GM18870 (cell line): ENCODE measurements around the gene FEM1B.
"Not testable (repeated sequence)": the region's sequence is repeated elsewhere in the genome, so short reads cannot be mapped to it uniquely, and the experiment has no call there.

Experiments used
- ATAC-seq: cut with Tn5 transposase; IDR thresholded peaks from one replicate; pipeline ENCODE4 v1.9.1; 2021; ENCODE audit warnings: moderate library complexity; ENCODE audit not compliant: unreplicated experiment

Gene FEM1B

GRCh38 chr15:68277603-68278344 lies at the start of gene FEM1B:
Gene FEM1B, plus strand, starts transcription at chr15:68277745. Its CDS starts 673 bp downstream, at chr15:68278418.
- ATAC-seq, result peak; percentile 60

- ATAC-seq, result no peak
Measured at GRCh38 chr15:68228143-68228970, 49.2 kb upstream of the FEM1B start.

- no peak for ATAC-seq
Measured at GRCh38 chr15:68228971-68229385, 48.6 kb upstream of the FEM1B start.

GRCh38 chr15:68229386-68230156 lies 48.0 kb upstream of the FEM1B start, which contains the start of gene CLN6:
Gene CLN6, minus strand, starts transcription at chr15:68229728. Its CDS starts 144 bp downstream, at chr15:68229584.
- peak; percentile 58 for ATAC-seq

GRCh38 chr15:68230157-68231100 lies 47.1 kb upstream of the FEM1B start:
- ATAC-seq, result no peak

- ATAC-seq, result no peak
Measured at GRCh38 chr15:68231102-68231818, 46.3 kb upstream of the FEM1B start.

GRCh38 chr15:68232449-68232848 lies 45.1 kb upstream of the FEM1B start:
- ATAC-seq, result no peak

- ATAC-seq, result no peak
Measured at GRCh38 chr15:68232937-68233336, 44.6 kb upstream of the FEM1B start.

- ATAC-seq, result no peak
Measured at GRCh38 chr15:68234060-68234459, 43.5 kb upstream of the FEM1B start.

- not testable (repeated sequence) for ATAC-seq
Measured at GRCh38 chr15:68234520-68234919, 43.0 kb upstream of the FEM1B start.

- ATAC-seq, result no peak
Measured at GRCh38 chr15:68235022-68235421, 42.5 kb upstream of the FEM1B start.

GRCh38 chr15:68239025-68239424 lies 38.5 kb upstream of the FEM1B start:
- ATAC-seq, result no peak

GRCh38 chr15:68241088-68241935 lies 36.2 kb upstream of the FEM1B start:
- no peak for ATAC-seq

- ATAC-seq, result no peak
Measured at GRCh38 chr15:68244235-68244634, 33.3 kb upstream of the FEM1B start.

GRCh38 chr15:68249058-68249713 lies 28.4 kb upstream of the FEM1B start:
- no peak for ATAC-seq

- ATAC-seq, result no peak
Measured at GRCh38 chr15:68252925-68253534, 24.5 kb upstream of the FEM1B start.

GRCh38 chr15:68256675-68257450 lies 20.7 kb upstream of the FEM1B start:
- ATAC-seq, result no peak
